DMS 273 treated with DMSO at 0.1 percent for 48 hours (cell line): ENCODE measurements around the gene PLEKHM3.
A peak's percentile ranks its signal among the peaks of the same experiment; 100 is the strongest.
"Not testable (repeated sequence)": the region's sequence is repeated elsewhere in the genome, so short reads cannot be mapped to it uniquely, and the experiment has no call there.

ENCODE experiments used
- DNase-seq: peaks from one replicate; lab custom pipeline; 2025; lab: John Stamatoyannopoulos, UW

The PLEKHM3 gene

GRCh38 chr2:207825978-207826377 is 199.3 kb downstream of the PLEKHM3 start:
- DNase-seq = no peak

GRCh38 chr2:207825045-207825954 is 200.0 kb downstream of the PLEKHM3 start:
- DNase-seq = no peak

GRCh38 chr2:207823865-207824264 is 201.5 kb downstream of the PLEKHM3 start:
- DNase-seq = no peak

- DNase-seq = no peak
Measured at GRCh38 chr2:207819839-207820784, 205.2 kb downstream of the PLEKHM3 start.

GRCh38 chr2:207819021-207819797 is 206.1 kb downstream of the PLEKHM3 start:
- DNase-seq = no peak

GRCh38 chr2:207816546-207816945 is 208.8 kb downstream of the PLEKHM3 start:
- no peak for DNase-seq

GRCh38 chr2:207815254-207815653 is 210.1 kb downstream of the PLEKHM3 start:
- no peak for DNase-seq

GRCh38 chr2:207813942-207814341 is 211.4 kb downstream of the PLEKHM3 start:
- DNase-seq = no peak

GRCh38 chr2:207813221-207813916 is 212.0 kb downstream of the PLEKHM3 start:
- DNase-seq = no peak

- no peak for DNase-seq
Measured at GRCh38 chr2:207812726-207813080, 212.6 kb downstream of the PLEKHM3 start.

- no peak for DNase-seq
Measured at GRCh38 chr2:207812058-207812725, 213.1 kb downstream of the PLEKHM3 start.

GRCh38 chr2:207811658-207812057 is 213.7 kb downstream of the PLEKHM3 start:
- DNase-seq = not testable (repeated sequence)

- DNase-seq = no peak
Measured at GRCh38 chr2:207810200-207810788, 215.0 kb downstream of the PLEKHM3 start.

- no peak for DNase-seq
Measured at GRCh38 chr2:207808119-207808518, 217.2 kb downstream of the PLEKHM3 start.

GRCh38 chr2:207807516-207807915 is 217.8 kb downstream of the PLEKHM3 start:
- DNase-seq = no peak

GRCh38 chr2:207805566-207806226 is 219.6 kb downstream of the PLEKHM3 start:
- no peak for DNase-seq

GRCh38 chr2:207802650-207803049 is 222.7 kb downstream of the PLEKHM3 start:
- DNase-seq = no peak

GRCh38 chr2:207801259-207801658 is 224.1 kb downstream of the PLEKHM3 start:
- DNase-seq = no peak

GRCh38 chr2:207796585-207797350 is 228.6 kb downstream of the PLEKHM3 start:
- peak; percentile 39 for DNase-seq
